ENCODE results near the gene FOXA2. TPM values are rescaled to one million over a fixed set of nuclear protein-coding genes. Genes with fewer than 3 reads are reported as not detected.

Gene FOXA2
- total and polyA plus RNA-seq, 2 of the 13 experiments (the other 11 are each of a cell fraction or from before 2014, with no cell fraction given): 8.8 to 12.2 TPM

DNA sequence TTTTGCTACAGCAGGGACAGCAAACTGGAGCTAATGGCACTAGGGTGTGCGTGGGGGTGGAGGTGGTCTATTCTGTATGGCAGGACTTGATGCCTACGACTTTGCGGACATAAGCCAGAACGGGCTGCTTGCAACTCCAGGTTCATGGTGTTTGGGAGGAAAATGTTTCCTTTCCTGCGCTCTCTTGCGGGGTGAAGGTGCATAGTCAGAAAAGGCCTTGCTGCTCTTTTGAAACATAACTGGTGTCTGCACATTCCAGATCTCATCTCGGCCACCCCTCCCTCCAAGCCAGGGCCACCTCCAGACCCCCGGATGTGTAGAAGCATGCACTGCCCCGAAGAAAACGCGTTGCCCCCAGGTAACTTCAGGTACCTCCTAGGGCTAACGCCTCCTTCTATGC is 8.1 kb downstream of the FOXA2 start (continued):
- TF ChIP-seq ZNF468 (CRISPR knock-in tag; IDR thresholded peaks at IDR 0.05) (no peak), ZNF572 (CRISPR knock-in tag; IDR thresholded peaks at IDR 0.05) (0 out of 2 replicates have a peak, but pooled peaks have one; percentile 32), IRF9 (CRISPR knock-in tag; IDR thresholded peaks at IDR 0.05; ENCODE audit: borderline replicate concordance) (no peak), ZNF552 (CRISPR knock-in tag; IDR thresholded peaks at IDR 0.05; ENCODE audit: borderline replicate concordance) (no peak), ZNF3 (CRISPR knock-in tag; IDR thresholded peaks at IDR 0.05) (no peak), RBM39 (IDR thresholded peaks at IDR 0.05; ENCODE audit: low read depth, low read length, poor library complexity, severe bottlenecking) (no peak), RORA (CRISPR knock-in tag; IDR thresholded peaks at IDR 0.05) (no peak), SPEN (CRISPR knock-in tag; IDR thresholded peaks at IDR 0.05; ENCODE audit: low read depth) (no peak), ZNF550 (CRISPR knock-in tag; IDR thresholded peaks at IDR 0.05; ENCODE audit: borderline replicate concordance) (0 out of 2 replicates have a peak, but pooled peaks have one; percentile 81), ZNF790 (CRISPR knock-in tag; IDR thresholded peaks at IDR 0.05; ENCODE audit: borderline replicate concordance) (no peak), USF2 (IDR thresholded peaks at IDR 0.05; ENCODE audit: low read depth, low read length) (no peak), USF2 (CRISPR knock-in tag; IDR thresholded peaks at IDR 0.05; ENCODE audit: borderline replicate concordance) (no peak), YEATS4 (CRISPR knock-in tag; IDR thresholded peaks at IDR 0.05; ENCODE audit: borderline replicate concordance) (no peak), ZNF383 (CRISPR knock-in tag; IDR thresholded peaks at IDR 0.05; ENCODE audit: borderline replicate concordance) (no peak), TBX2 (CRISPR knock-in tag; IDR thresholded peaks at IDR 0.05; ENCODE audit: borderline replicate concordance) (no peak)
- TF ChIP-seq, protein P1, sequence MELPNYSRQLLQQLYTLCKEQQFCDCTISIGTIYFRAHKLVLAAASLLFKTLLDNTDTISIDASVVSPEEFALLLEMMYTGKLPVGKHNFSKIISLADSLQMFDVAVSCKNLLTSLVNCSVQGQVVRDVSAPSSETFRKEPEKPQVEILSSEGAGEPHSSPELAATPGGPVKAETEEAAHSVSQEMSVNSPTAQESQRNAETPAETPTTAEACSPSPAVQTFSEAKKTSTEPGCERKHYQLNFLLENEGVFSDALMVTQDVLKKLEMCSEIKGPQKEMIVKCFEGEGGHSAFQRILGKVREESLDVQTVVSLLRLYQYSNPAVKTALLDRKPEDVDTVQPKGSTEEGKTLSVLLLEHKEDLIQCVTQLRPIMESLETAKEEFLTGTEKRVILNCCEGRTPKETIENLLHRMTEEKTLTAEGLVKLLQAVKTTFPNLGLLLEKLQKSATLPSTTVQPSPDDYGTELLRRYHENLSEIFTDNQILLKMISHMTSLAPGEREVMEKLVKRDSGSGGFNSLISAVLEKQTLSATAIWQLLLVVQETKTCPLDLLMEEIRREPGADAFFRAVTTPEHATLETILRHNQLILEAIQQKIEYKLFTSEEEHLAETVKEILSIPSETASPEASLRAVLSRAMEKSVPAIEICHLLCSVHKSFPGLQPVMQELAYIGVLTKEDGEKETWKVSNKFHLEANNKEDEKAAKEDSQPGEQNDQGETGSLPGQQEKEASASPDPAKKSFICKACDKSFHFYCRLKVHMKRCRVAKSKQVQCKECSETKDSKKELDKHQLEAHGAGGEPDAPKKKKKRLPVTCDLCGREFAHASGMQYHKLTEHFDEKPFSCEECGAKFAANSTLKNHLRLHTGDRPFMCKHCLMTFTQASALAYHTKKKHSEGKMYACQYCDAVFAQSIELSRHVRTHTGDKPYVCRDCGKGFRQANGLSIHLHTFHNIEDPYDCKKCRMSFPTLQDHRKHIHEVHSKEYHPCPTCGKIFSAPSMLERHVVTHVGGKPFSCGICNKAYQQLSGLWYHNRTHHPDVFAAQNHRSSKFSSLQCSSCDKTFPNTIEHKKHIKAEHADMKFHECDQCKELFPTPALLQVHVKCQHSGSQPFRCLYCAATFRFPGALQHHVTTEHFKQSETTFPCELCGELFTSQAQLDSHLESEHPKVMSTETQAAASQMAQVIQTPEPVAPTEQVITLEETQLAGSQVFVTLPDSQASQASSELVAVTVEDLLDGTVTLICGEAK (IDR thresholded peaks at IDR 0.05): no peak
- TF ChIP-seq, protein P1 (CRISPR knock-in tag; IDR thresholded peaks at IDR 0.05): no peak
- TF ChIP-seq, protein P2, sequence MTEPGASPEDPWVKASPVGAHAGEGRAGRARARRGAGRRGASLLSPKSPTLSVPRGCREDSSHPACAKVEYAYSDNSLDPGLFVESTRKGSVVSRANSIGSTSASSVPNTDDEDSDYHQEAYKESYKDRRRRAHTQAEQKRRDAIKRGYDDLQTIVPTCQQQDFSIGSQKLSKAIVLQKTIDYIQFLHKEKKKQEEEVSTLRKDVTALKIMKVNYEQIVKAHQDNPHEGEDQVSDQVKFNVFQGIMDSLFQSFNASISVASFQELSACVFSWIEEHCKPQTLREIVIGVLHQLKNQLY (CRISPR knock-in tag; IDR thresholded peaks at IDR 0.05): no peak
